Measurements from ENCODE around the gene ARHGAP45. TPM values are rescaled to one million over a fixed set of nuclear protein-coding genes. Genes with fewer than 3 reads are reported as not detected.

ARHGAP45 gene
- total and polyA plus RNA-seq, 2 of the 8 experiments (the other 6 are each of a cell fraction or from before 2014, with no cell fraction given): 31.4 to 41.8 TPM

GRCh38 chr19:1121395-1121794 is 54.4 kb downstream of the ARHGAP45 start:
- no peak overlapping the region for H3K4ac ChIP-seq (replicated peaks; ENCODE audit: insufficient read length, low read depth, low read length)
- H3K18ac ChIP-seq (ENCODE audit: extremely low read depth, low read length): no peak overlapping the region
- peaks cover 0 to 54% (median 6%) of the 10 kb centered on the region in 4 experiments; a peak in 4 of 8 replicates for H3K36me3 ChIP-seq (ENCODE audit: control insufficient read depth in 2 of 4, insufficient read depth in 4 of 4, low read length in 3 of 4)
- DNase-seq (ENCODE audit: low read depth in 1 of 2, low spot score in 2 of 2) (no peak), FAIRE-seq (no peak)
- no peak overlapping the region for H3K4me2 ChIP-seq (ENCODE audit: insufficient read depth in 1 of 2, low read depth in 2 of 2, low read length in 2 of 2)
- H2BK12ac ChIP-seq (ENCODE audit: low read depth, low read length): no peak overlapping the region
- no peaks in the 10 kb centered on the region for H3K27me3 ChIP-seq (replicated peaks in 1 of 4; ENCODE audit: control insufficient read depth in 3 of 4, extremely low read depth in 1 of 4, insufficient read depth in 3 of 4, low read length in 3 of 4)
- H3K23me2 ChIP-seq (ENCODE audit: low read depth, low read length): no peaks in the 10 kb centered on the region
- no peak overlapping the region for H2AFZ ChIP-seq (ENCODE audit: low read length)
- H4K8ac ChIP-seq (ENCODE audit: extremely low read depth, insufficient read depth, low read length): no peak overlapping the region
- H2BK120ac ChIP-seq (replicated peaks; ENCODE audit: low read depth, low read length): no peak overlapping the region
- no peaks in the 10 kb centered on the region for H3K79me2 ChIP-seq (ENCODE audit: control insufficient read depth in 1 of 2, insufficient read depth in 2 of 2, low read length in 2 of 2)
- peaks cover 0 to 4% (median 2%) of the 10 kb centered on the region in 4 experiments; a peak in 3 of 7 replicates for H3K4me1 ChIP-seq (replicated peaks in 1 of 4; ENCODE audit: control insufficient read depth in 3 of 4, insufficient read depth in 4 of 4, low read length in 3 of 4)
- CTCF ChIA-PET (ENCODE audit: partially characterized antibody): interaction anchor here (0.9 to 1.3 kb wide), 2 partner anchors 8 to 9 kb away, joined by 3 read pairs; no protein-coding TSS in a partner anchor
- H3K9me3 ChIP-seq (ENCODE audit: insufficient read depth in 2 of 2, low read depth in 1 of 2, low read length in 1 of 2): no peaks in the 10 kb centered on the region
- no peak overlapping the region for H4K5ac ChIP-seq (ENCODE audit: insufficient read length, low read depth, low read length)
- H3K4me3 ChIP-seq (ENCODE audit: extremely low read depth in 1 of 4, insufficient read depth in 2 of 4, low read depth in 3 of 4, low read length in 4 of 4): no peak overlapping the region
- no peak overlapping the region for H2BK5ac ChIP-seq (ENCODE audit: low read depth, low read length)
- POLR2A ChIA-PET (ENCODE audit: partially characterized antibody): interaction anchor here (1.6 to 1.8 kb wide), 2 partner anchors 47 to 137 kb away, joined by 3 to 5 read pairs; no protein-coding TSS in a partner anchor
- no peak overlapping the region for H4K91ac ChIP-seq (replicated peaks; ENCODE audit: insufficient read length, low read length)
- no peak overlapping the region for H3K56ac ChIP-seq (replicated peaks; ENCODE audit: insufficient read length, low read depth, low read length)
- no peak overlapping the region for H3K23ac ChIP-seq (ENCODE audit: insufficient read length)
- H3K27ac ChIP-seq (ENCODE audit: low read depth, low read length): no peak overlapping the region
- no peak overlapping the region for H3K9ac ChIP-seq (replicated peaks in 1 of 4; ENCODE audit: extremely low read depth in 1 of 4, low read depth in 3 of 4, low read length in 3 of 4)
- H3K79me1 ChIP-seq (ENCODE audit: low read depth, low read length): no peaks in the 10 kb centered on the region
- peaks cover 0 to 1% of the 10 kb centered on the region in 2 experiments for H4K20me1 ChIP-seq (replicated peaks in 1 of 2; ENCODE audit: control insufficient read depth in 1 of 2, insufficient read depth in 2 of 2, low read length in 2 of 2)
- no peak overlapping the region for H3K14ac ChIP-seq (ENCODE audit: insufficient read length)
- H2BK20ac ChIP-seq (ENCODE audit: low read length): no peak overlapping the region
- 95% methylated on average over 10 of the region's 10 CpGs; no CpG with 5 or more reads in 1 of the 2 experiments for WGBS, 2 experiments (ENCODE audit: extremely low coverage in 1 of 2, insufficient coverage in 1 of 2, insufficient read length in 1 of 2, insufficient replicate concordance in 2 of 2, low coverage in 1 of 2, low lambda C conversion rate in 2 of 2, missing lambda C conversion rate in 1 of 2)
- H2AK5ac ChIP-seq (ENCODE audit: low read depth, low read length): no peak overlapping the region
- H2BK15ac ChIP-seq (ENCODE audit: low read length): no peak overlapping the region
- TF ChIP-seq HDAC2 (IDR thresholded peaks at IDR 0.05; ENCODE audit: borderline replicate concordance in 1 of 2, low read depth in 2 of 2, low read length in 2 of 2): no peak
- no peak for TF ChIP-seq BCL11A (IDR thresholded peaks at IDR 0.05; ENCODE audit: low read depth in 2 of 2, low read length in 2 of 2)
- TF ChIP-seq CHD2 (IDR thresholded peaks at IDR 0.05; ENCODE audit: low read length): no peak
- TF ChIP-seq SUZ12 (IDR thresholded peaks at IDR 0.05; ENCODE audit: low read length): no peak
- TF ChIP-seq TCF12 (IDR thresholded peaks at IDR 0.05; ENCODE audit: low read depth, low read length): no peak
- no peak for TF ChIP-seq POLR2A (IDR thresholded peaks at IDR 0.05; ENCODE audit: control extremely low read depth in 1 of 2, low read depth in 2 of 2, low read length in 2 of 2)
- no peak for TF ChIP-seq YY1 (IDR thresholded peaks at IDR 0.05; ENCODE audit: low read depth, low read length)
- TF ChIP-seq TAF7 (optimal IDR thresholded peaks at IDR 0.05; ENCODE audit: borderline replicate concordance, low read depth, low read length): no peak
- no peak for TF ChIP-seq NRF1 (IDR thresholded peaks at IDR 0.05; ENCODE audit: low read depth, low read length)
- TF ChIP-seq RXRA (IDR thresholded peaks at IDR 0.05; ENCODE audit: insufficient read depth, low read depth, low read length): no peak
- TF ChIP-seq GABPA (IDR thresholded peaks at IDR 0.05; ENCODE audit: borderline replicate concordance, insufficient read depth, low read length): no peak
- TF ChIP-seq GTF2F1 (IDR thresholded peaks at IDR 0.05; ENCODE audit: borderline replicate concordance, low read depth, low read length): no peak
- TF ChIP-seq BRCA1 (IDR thresholded peaks at IDR 0.05; ENCODE audit: low read depth, low read length): no peak
- TF ChIP-seq, protein P1, sequence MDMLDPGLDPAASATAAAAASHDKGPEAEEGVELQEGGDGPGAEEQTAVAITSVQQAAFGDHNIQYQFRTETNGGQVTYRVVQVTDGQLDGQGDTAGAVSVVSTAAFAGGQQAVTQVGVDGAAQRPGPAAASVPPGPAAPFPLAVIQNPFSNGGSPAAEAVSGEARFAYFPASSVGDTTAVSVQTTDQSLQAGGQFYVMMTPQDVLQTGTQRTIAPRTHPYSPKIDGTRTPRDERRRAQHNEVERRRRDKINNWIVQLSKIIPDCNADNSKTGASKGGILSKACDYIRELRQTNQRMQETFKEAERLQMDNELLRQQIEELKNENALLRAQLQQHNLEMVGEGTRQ (IDR thresholded peaks at IDR 0.05; ENCODE audit: low read length): no peak
